GM12874 (cell line): ENCODE measurements around the gene C19orf81.
A peak's percentile ranks its signal among the peaks of the same experiment; 100 is the strongest.

Experiments
- TF ChIP-seq, protein P1 (sequence below): IDR thresholded peaks from 2 replicates; pipeline ENCODE4 v1.5.1; 2011; ENCODE audit warnings: low read depth, mild to moderate bottlenecking, control low read depth, low read length, moderate library complexity; ENCODE audit not compliant: insufficient read depth

C19orf81 gene

DNA sequence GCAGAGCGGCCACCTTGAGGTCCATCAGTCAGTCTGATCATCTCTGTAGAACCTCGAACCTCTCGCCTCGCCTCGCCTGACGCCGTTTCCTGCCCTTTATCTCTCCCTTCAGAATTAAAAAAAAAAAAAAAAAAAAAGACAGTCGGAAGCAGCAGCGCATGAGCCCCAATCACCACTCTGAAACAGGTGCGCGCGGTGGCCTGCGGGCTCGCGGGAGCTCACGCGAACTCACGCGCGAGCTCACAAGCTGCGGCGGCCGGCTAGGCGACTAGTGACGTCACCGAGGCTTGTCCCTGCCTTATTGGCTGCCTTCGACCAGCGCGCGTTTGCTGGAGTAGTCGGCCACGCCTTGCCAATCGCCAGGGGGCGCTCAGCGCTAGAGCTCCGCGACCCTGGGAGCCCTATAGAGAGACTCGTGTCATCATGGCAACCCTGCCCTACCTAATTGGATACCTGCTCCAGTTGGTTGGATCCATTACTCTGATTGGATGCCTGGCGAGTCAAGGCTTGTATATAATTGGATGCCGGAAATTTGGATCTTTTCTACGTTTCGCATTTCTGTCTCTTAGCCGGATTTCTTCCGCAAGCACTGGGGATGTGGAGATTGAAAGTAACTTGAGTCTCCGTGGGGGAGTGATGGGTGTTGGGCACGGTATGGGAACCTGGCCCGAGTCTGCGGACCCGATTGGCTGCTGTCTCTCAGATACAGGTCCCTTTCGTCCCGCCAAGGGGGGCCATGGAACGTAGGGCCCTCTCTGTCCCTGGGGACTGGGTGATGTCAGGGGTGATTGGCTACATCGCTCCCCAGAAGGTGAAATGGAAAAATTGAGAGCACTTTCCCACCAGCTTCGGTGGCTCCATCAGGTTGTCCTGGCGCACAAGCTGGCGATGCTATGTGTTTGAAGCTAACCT is 41.1 kb upstream of the C19orf81 start:
- TF ChIP-seq, protein P1, sequence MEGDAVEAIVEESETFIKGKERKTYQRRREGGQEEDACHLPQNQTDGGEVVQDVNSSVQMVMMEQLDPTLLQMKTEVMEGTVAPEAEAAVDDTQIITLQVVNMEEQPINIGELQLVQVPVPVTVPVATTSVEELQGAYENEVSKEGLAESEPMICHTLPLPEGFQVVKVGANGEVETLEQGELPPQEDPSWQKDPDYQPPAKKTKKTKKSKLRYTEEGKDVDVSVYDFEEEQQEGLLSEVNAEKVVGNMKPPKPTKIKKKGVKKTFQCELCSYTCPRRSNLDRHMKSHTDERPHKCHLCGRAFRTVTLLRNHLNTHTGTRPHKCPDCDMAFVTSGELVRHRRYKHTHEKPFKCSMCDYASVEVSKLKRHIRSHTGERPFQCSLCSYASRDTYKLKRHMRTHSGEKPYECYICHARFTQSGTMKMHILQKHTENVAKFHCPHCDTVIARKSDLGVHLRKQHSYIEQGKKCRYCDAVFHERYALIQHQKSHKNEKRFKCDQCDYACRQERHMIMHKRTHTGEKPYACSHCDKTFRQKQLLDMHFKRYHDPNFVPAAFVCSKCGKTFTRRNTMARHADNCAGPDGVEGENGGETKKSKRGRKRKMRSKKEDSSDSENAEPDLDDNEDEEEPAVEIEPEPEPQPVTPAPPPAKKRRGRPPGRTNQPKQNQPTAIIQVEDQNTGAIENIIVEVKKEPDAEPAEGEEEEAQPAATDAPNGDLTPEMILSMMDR, result peak; percentile 64

DNA sequence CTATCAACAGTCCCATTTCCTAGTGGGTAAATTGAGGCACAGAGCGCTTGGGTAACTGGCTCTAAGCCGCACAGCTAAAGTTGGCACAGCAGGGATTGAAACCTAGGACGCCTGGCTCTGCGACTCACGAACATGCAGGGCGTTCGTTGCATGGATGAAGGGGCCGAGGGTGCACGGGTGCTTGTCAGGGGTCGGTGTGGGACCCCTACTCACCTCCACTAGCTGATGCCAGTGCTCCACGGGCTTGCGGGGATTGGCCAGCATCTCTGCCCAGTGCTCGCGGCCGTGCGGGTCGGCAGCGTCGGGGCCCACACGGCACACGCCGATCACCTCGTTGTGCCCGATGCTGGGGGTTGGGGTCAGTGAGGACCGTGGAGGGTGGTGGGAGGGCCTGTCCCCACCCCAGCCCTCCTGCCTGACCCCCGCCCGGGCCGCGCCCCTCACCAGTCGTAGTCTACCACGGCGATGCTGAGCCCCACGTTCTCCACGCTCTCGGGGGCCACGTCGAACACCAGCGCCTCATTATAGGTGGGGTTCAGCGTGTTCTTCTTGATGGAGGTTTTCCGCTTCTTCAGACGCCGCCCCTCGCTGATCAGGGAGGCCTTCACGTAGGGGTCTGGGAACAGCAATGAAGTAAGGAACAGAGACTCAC is 24.2 kb upstream of the C19orf81 start:
- TF ChIP-seq, protein P1, result no peak

DNA sequence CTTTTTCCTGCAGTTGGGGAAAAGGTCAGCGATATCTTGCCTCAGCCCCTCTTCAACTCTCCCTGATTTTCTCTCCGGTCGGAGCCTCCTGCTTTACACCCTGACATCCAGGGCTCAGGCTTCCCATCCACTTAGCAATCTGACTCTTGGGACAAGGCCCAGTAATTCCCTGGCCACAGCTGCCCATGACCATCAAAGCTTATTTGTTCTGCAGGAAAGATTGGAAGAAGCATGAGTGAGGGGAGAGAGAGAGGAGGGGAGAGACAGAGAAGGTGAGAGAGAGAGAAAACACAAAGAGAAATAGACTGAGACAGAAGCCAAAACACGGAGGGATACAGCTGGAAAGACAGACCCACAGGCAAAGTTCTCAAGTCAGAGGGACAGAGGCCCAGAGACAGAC is 23.2 kb upstream of the C19orf81 start:
- TF ChIP-seq, protein P1, result no peak

DNA sequence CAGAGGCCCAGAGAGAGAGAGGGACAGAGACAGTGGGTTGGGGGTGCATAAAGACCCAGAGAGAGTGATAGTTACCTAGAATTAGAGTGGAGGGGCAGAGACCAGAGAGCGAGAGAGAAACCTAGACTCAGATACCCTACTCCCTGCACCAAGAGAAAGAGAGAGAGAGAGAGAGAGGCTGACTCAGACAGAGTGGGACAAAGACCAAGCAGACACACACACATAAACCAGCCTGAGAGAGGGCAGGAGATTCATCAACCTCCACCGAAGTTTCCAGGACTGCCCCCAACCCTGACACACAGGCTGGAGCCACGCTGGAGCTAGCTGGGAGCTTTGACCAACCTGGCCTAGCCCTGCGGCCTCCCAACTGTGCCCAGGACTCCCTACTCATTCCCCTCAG is 22.4 kb upstream of the C19orf81 start:
- TF ChIP-seq, protein P1, result no peak

DNA sequence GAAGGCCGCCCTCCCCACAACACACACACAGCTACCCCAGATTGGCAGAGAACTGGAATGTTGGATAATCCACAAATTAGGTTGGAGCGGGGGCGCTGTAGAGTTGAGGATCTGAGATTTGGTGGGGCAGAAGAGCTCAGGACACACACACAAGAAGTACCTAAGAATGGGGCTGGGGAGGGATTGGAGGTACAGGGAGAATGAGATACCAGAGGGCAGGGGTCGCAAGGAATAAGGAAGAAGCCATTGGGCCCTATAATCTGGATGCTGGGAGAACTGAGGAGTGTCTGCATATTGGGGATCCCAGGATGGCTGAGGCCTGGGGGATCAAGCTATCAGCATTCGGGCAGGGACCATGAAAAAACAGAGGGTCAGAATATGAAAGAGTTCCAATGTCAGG is 21.1 kb upstream of the C19orf81 start:
- TF ChIP-seq, protein P1, result no peak

DNA sequence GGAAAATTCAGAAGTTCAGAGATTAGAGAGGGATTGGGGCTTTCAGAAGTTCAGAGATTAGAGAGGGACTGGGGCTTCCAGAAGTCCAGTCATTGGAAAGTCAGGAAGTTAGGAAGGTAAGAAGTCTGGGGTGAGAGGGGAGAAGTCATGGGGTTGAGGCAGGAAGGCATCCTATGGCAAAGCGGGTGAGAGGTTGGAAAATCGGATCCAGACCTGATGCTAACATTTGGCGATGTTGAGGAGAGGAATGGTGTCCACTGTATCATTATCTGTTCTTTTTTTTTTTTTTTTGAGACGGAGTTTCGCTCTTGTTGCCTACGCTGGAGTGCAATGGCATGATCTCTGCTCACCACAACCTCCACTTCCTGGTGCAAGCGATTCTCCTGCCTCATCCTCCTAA is 20.7 kb upstream of the C19orf81 start:
- TF ChIP-seq, protein P1, result no peak

DNA sequence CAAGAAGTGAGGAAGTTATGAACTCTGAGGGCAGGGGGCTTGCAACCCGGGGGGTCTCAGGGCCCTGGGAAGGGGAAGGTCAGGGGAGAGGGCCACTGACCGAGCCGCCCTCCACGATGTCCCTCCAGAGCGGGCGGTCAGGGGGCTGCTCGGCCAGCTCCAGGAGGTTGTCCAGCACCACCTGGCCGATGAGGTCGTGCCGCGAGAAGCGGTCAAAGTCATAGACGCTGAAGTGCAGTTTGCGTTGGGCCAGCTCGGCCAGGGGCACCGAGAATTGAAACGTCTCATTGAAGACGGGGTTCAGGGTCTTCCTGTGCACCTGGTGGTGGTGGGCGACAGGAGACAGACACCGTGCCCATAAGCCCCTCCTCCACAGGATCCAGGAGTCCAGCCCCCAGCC is 20.1 kb upstream of the C19orf81 start:
- TF ChIP-seq, protein P1, result no peak
